Neural crest cell (in vitro differentiated cells): ENCODE data around the gene IP6K3. TPM values are rescaled to one million over a fixed set of nuclear protein-coding genes. Genes with fewer than 3 reads are reported as not detected.
A peak's percentile ranks its signal among the peaks of the same experiment; 100 is the strongest.

Experiments used
- DNase-seq: peaks from one replicate; pipeline ENCODE4 v3.0.0; 2021; ENCODE audit warnings: low read depth, mixed read lengths, low spot score
- H3K27ac Mint-ChIP-seq: one replicate; pipeline ENCODE4 v1.8.0; 2021; ENCODE audit warnings: mild to moderate bottlenecking, mixed read lengths; ENCODE audit not compliant: unreplicated experiment
- H3K27me3 Mint-ChIP-seq: 2 replicates; pipeline ENCODE4 v1.8.0; 2021; ENCODE audit warnings: low read depth, mild to moderate bottlenecking, mixed read lengths
- H3K36me3 Mint-ChIP-seq: 2 replicates; pipeline ENCODE4 v1.8.0; 2021; ENCODE audit warnings: low read depth, mild to moderate bottlenecking, mixed read lengths
- H3K4me1 Mint-ChIP-seq: 2 replicates; pipeline ENCODE4 v1.8.0; 2021; ENCODE audit warnings: mixed read lengths
- H3K4me3 Mint-ChIP-seq: one replicate; pipeline ENCODE4 v1.8.0; 2021; ENCODE audit warnings: mild to moderate bottlenecking, mixed read lengths
- H3K9me3 Mint-ChIP-seq: 2 replicates; pipeline ENCODE4 v1.8.0; 2021; ENCODE audit warnings: mixed read lengths
- CTCF ChIP-seq: fragments of 200-600 bp; sonication (generic); conservative IDR thresholded peaks from 2 replicates; pipeline ENCODE4 v1.5.0; 2021; ENCODE audit warnings: antibody characterized with exemption, mild to moderate bottlenecking
- total RNA-seq: library from RNA; stranded (reverse); gene quantifications from 2 replicates; pipeline ENCODE4 v1.2.1, GENCODE V29; 2021

The IP6K3 gene
- total RNA-seq, 1 donor from 2014 or later = 0.72 TPM

DNA sequence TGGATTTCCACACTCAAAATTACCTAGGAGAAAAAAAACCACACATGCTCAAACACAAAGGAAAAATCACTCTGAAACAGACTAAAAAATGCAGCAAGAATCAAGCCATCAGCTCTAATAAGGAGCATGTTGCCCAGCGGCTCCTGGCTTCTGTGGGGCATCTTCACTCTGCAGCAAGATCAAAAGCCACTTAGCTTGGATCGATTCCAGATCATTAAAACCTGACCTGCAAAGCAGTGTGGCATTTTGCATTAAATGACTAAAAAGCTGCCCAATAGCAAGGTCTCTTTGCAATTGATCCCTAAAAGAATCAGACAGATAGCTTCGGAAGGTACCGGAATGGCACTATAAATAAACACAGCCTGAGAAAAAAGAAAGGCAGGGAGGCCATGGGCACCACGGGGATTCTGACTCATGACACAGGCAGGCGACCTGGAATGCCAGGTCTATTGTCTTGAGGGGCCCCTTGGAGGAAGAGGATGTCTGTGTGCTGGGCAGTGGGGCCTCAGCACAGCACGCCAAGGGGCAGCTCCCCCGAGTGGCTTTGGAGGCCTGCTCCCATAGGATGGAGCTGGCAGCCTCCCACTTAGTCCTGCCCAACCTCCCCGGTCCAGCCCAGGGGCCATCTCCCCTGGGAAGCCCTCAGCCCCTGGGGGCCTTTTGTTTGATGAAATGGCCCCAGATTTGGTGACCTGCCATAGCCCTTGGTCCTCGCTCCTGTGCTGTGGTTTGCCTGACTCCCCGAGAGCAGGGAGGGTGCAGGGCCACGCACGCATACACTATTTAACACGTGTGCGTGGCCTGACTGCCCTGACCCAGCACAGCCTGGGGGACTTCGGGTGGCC is 34.6 kb upstream of the IP6K3 start:
- Mint-ChIP-seq H3K27ac (peak overlapping the region; percentile 4), H3K9me3 (no peaks in the 10 kb centered on the region), H3K4me3 (peak overlapping the region; percentile 45), H3K4me1 (peaks cover 55% of the 10 kb centered on the region), H3K27me3 (no peaks in the 10 kb centered on the region), H3K36me3 (peaks cover 19% of the 10 kb centered on the region)
- TF ChIP-seq CTCF = no peak
- DNase-seq = no peak

- peaks cover 23% of the 10 kb centered on the region for H3K36me3 Mint-ChIP-seq
- H3K27ac Mint-ChIP-seq = peak overlapping the region; percentile 50
Observed at GRCh38 chr6:33779895-33780294, 33.2 kb upstream of the IP6K3 start.

GRCh38 chr6:33779290-33779689 is 32.6 kb upstream of the IP6K3 start:
- peak; percentile 44 for TF ChIP-seq CTCF
- H3K4me1 Mint-ChIP-seq = peaks cover 35% of the 10 kb centered on the region
- DNase-seq = no peak
- H3K27me3 Mint-ChIP-seq = no peaks in the 10 kb centered on the region
- H3K9me3 Mint-ChIP-seq = no peaks in the 10 kb centered on the region
- peaks cover 24% of the 10 kb centered on the region for H3K36me3 Mint-ChIP-seq
- H3K27ac Mint-ChIP-seq = no peak overlapping the region
- no peak overlapping the region for H3K4me3 Mint-ChIP-seq

More at GRCh38 chr6:33779895-33780294, 33.2 kb upstream of the IP6K3 start:
- no peak for DNase-seq
- Mint-ChIP-seq H3K4me3 (no peak overlapping the region), H3K4me1 (peaks cover 41% of the 10 kb centered on the region), H3K9me3 (no peaks in the 10 kb centered on the region), H3K27me3 (no peaks in the 10 kb centered on the region)
- TF ChIP-seq CTCF = no peak

DNA sequence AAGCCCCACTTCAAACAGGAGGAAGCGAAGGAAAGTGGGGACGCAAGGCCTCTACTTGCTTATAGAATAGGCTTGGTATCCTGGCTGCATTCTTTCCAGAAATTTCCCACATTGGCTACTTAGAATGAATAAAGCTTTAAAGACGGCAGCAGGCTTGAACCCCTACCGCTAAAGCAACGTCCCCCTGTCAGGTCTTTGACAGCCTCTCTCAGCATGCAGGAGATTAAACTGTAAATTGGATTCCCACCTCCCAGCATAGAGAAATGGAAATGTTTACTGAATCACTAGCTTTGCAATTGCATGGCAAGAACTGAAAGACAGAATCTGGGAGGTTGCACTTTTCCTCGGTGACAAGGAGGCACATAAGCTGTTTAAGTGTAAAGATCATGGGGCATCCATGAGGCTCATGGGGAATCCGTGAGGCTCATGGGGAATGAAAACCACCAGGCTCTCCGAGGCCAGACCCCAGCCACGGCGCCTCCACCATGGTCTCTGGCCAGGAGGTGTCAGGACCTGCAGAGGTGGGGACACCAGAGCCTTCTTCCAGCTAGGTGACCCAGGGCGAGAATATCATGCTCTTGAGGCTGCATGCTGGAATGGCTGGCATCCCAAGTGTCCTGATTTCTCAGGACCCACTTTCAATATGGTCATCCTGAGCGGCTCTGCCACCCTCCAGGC is 31.9 kb upstream of the IP6K3 start:
- Mint-ChIP-seq H3K9me3 (no peaks in the 10 kb centered on the region), H3K27me3 (no peaks in the 10 kb centered on the region), H3K4me3 (no peak overlapping the region), H3K36me3 (peaks cover 24% of the 10 kb centered on the region), H3K27ac (no peak overlapping the region), H3K4me1 (peaks cover 35% of the 10 kb centered on the region)
- no peak for DNase-seq
- no peak for TF ChIP-seq CTCF

DNA sequence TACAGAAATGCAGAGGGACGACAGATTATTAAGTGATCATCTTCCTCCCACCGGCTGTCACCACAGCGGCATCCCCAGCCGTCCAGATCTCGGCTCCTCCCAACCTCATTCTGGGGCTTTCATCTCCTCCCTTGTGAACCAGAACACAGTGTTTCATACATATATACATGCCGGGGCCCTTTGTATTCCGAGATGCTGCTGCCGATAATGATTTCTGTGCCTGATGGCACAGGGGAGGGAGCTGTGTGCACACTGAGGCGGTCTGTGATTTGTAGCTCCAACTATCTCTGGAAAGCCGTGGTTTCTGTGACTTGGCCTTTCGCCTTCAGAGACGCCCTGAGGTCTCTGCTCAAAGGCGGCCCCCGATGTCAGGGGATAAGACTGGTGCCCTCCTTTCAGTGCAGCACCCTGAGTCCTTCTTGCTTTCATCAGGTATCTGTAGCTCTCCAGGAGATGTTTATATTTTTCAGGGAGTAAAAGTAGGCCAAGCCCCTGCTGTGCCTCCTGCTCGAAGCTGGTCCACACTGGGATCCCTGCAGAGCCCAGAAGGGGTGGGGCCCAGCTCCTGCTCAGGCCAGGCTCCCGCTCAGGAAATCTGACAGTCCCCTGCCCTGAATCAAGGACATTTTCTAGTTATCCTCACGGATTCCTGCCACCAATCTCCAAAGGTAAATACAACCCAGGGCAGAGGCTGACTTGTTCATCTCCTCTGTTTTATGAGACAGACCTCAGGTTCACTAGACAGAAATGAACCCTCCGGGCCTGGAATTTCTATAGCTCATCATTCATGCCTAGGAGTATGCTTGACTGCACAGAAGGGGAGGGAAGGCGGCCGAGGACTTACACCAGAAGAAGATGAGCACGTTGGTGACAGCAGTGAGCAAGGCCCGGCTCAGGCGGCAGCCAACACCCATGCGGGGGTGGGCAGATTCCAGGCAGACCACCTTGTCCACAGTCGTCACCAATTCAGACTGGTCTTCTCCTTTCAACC is 31.0 kb upstream of the IP6K3 start:
- H3K9me3 Mint-ChIP-seq = no peaks in the 10 kb centered on the region
- peaks cover 24% of the 10 kb centered on the region for H3K36me3 Mint-ChIP-seq
- H3K27me3 Mint-ChIP-seq = no peaks in the 10 kb centered on the region
- no peak overlapping the region for H3K4me3 Mint-ChIP-seq
- DNase-seq = no peak
- H3K4me1 Mint-ChIP-seq = peaks cover 35% of the 10 kb centered on the region
- TF ChIP-seq CTCF = no peak
- H3K27ac Mint-ChIP-seq = no peak overlapping the region
